ENCODE measurements around the gene UBE2J2.

The UBE2J2 gene

DNA sequence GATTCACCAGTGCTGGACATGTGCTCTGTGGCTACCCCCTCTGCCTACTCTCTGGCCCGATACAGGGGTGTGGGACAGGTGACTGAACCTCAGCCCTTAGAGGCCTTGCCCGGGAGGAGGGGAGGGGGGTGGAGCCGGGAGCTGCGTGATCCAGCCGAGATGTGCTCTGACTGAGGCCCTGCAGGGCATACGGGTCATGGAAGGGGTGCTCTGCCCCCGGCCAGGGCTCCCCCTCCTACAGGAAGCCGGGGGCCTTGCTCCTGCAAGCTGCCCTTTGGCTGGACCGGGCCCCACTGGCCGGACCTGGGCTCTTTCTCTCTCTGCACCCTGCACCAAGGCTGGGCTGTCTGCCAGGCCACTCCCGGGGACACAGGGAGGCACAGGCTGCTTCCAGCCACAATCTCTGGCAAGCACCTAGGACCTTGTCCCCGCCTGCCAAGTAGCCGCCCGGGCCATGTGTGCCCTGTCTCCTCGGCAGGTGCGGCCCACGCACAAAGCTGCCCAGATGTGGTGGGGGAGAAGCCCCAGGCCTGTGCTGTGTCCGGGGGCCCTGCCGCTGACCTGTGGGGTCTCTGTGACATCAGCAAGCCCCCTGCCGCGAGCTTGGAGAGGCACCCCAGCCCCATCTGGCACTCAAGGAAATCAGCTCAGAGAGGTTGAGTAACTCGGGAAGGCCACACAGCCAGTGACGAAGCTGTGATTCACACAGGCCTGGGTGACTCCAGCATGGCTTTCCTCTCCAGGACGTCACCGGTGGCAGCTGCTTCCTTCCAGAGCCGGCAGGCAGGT, 8.1 kb upstream of the UBE2J2 start:
- no peaks in the 10 kb centered on the region for H3K79me2 ChIP-seq (ENCODE audit: control insufficient read depth, low read length)
- no peaks in the 10 kb centered on the region for H3K9me2 ChIP-seq (replicated peaks; ENCODE audit: control insufficient read depth, low read length)
- H3K27ac ChIP-seq (ENCODE audit: low read depth, low read length) = no peak overlapping the region
- no peak overlapping the region for H3K4me3 ChIP-seq (ENCODE audit: low read length)
- TF ChIP-seq, protein P1, sequence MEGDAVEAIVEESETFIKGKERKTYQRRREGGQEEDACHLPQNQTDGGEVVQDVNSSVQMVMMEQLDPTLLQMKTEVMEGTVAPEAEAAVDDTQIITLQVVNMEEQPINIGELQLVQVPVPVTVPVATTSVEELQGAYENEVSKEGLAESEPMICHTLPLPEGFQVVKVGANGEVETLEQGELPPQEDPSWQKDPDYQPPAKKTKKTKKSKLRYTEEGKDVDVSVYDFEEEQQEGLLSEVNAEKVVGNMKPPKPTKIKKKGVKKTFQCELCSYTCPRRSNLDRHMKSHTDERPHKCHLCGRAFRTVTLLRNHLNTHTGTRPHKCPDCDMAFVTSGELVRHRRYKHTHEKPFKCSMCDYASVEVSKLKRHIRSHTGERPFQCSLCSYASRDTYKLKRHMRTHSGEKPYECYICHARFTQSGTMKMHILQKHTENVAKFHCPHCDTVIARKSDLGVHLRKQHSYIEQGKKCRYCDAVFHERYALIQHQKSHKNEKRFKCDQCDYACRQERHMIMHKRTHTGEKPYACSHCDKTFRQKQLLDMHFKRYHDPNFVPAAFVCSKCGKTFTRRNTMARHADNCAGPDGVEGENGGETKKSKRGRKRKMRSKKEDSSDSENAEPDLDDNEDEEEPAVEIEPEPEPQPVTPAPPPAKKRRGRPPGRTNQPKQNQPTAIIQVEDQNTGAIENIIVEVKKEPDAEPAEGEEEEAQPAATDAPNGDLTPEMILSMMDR (IDR thresholded peaks at IDR 0.05; ENCODE audit: low read depth, low read length, poor library complexity, severe bottlenecking) = no peak
- TF ChIP-seq EZH2phosphoT487 (IDR thresholded peaks at IDR 0.05; ENCODE audit: borderline replicate concordance, low read length) = no peak
- no peaks in the 10 kb centered on the region for H3K27me3 ChIP-seq (ENCODE audit: control insufficient read depth, low read length)
- H3K4me1 ChIP-seq (ENCODE audit: control insufficient read depth, low read length) = no peaks in the 10 kb centered on the region
- H3F3A ChIP-seq (ENCODE audit: control insufficient read depth, insufficient read depth) = no peaks in the 10 kb centered on the region
- no peaks in the 10 kb centered on the region for H3K9me3 ChIP-seq (ENCODE audit: control insufficient read depth, insufficient read depth, low read length)
- no peaks in the 10 kb centered on the region for H4K20me1 ChIP-seq (ENCODE audit: control insufficient read depth, insufficient read depth, low read depth, low read length)
- H3K36me3 ChIP-seq (ENCODE audit: control insufficient read depth, low read length) = no peaks in the 10 kb centered on the region
- no peak overlapping the region for H3K4me2 ChIP-seq (ENCODE audit: low read length)

DNA sequence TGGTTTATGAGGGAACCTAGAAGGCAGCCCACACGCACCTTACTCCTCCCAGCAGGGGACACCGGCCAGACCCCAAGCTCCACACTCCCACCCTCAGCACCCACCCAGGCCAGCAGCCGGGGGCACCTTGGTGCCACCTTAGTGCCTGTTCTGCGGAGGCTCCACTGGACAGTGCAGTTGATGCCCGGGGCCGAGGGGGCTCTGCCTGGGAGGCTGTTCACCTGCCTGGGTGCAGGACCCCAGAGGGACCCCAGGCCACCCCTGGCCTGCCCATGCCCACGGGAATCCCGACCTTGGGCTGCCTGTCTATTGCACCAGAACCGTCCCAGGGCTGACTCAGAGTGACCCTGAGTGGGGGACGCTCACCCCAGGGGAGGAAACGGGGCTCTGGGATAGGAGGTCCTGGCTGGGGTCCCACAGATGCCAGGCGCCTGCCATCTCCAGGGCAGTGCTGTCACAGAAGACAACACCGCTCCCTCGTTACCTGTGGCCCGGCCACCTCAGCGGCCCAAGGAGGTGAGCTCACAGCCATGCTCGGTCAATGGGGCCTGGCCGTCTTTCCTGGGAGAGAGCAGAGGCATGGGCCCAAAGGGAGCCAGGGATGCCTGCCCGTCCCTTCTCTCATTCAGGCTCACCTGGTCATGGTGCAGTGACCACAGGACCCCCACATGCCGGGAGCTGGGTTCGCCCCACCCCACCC, 7.3 kb upstream of the UBE2J2 start:
- Histone ChIP-seq H3K79me2 (ENCODE audit: control insufficient read depth, low read length) (no peaks in the 10 kb centered on the region), H3K9me3 (ENCODE audit: control insufficient read depth, insufficient read depth, low read length) (no peaks in the 10 kb centered on the region), H3K4me1 (ENCODE audit: control insufficient read depth, low read length) (no peaks in the 10 kb centered on the region), H4K20me1 (ENCODE audit: control insufficient read depth, insufficient read depth, low read depth, low read length) (no peaks in the 10 kb centered on the region), H3K36me3 (ENCODE audit: control insufficient read depth, low read length) (no peaks in the 10 kb centered on the region), H3K9me2 (replicated peaks; ENCODE audit: control insufficient read depth, low read length) (no peaks in the 10 kb centered on the region), H3K27me3 (ENCODE audit: control insufficient read depth, low read length) (no peaks in the 10 kb centered on the region), H3K4me3 (ENCODE audit: low read length) (no peak overlapping the region), H3K4me2 (ENCODE audit: low read length) (no peak overlapping the region), H3F3A (ENCODE audit: control insufficient read depth, insufficient read depth) (no peaks in the 10 kb centered on the region), H3K27ac (ENCODE audit: low read depth, low read length) (no peak overlapping the region)
- no peak for TF ChIP-seq EZH2phosphoT487 (IDR thresholded peaks at IDR 0.05; ENCODE audit: borderline replicate concordance, low read length)
- TF ChIP-seq, protein P1 (IDR thresholded peaks at IDR 0.05; ENCODE audit: low read depth, low read length, poor library complexity, severe bottlenecking) = no peak

- Histone ChIP-seq H3K27me3 (ENCODE audit: control insufficient read depth, low read length) (no peaks in the 10 kb centered on the region), H3K36me3 (ENCODE audit: control insufficient read depth, low read length) (no peaks in the 10 kb centered on the region), H3K4me1 (ENCODE audit: control insufficient read depth, low read length) (peaks cover 9% of the 10 kb centered on the region), H3K27ac (ENCODE audit: low read depth, low read length) (no peak overlapping the region), H3K9me3 (ENCODE audit: control insufficient read depth, insufficient read depth, low read length) (no peaks in the 10 kb centered on the region), H3K4me2 (ENCODE audit: low read length) (no peak overlapping the region), H3K9me2 (replicated peaks; ENCODE audit: control insufficient read depth, low read length) (no peaks in the 10 kb centered on the region), H4K20me1 (ENCODE audit: control insufficient read depth, insufficient read depth, low read depth, low read length) (no peaks in the 10 kb centered on the region), H3K79me2 (ENCODE audit: control insufficient read depth, low read length) (peaks cover 5% of the 10 kb centered on the region), H3K4me3 (ENCODE audit: low read length) (no peak overlapping the region), H3F3A (ENCODE audit: control insufficient read depth, insufficient read depth) (no peaks in the 10 kb centered on the region)
- TF ChIP-seq, protein P1 (IDR thresholded peaks at IDR 0.05; ENCODE audit: low read depth, low read length, poor library complexity, severe bottlenecking) = no peak
- no peak for TF ChIP-seq EZH2phosphoT487 (IDR thresholded peaks at IDR 0.05; ENCODE audit: borderline replicate concordance, low read length)
These were observed 5.4 kb upstream of the UBE2J2 start for GRCh38 chr1:1279028-1279427.
